ENCODE measurements around the gene KDM2B.

KDM2B gene

DNA sequence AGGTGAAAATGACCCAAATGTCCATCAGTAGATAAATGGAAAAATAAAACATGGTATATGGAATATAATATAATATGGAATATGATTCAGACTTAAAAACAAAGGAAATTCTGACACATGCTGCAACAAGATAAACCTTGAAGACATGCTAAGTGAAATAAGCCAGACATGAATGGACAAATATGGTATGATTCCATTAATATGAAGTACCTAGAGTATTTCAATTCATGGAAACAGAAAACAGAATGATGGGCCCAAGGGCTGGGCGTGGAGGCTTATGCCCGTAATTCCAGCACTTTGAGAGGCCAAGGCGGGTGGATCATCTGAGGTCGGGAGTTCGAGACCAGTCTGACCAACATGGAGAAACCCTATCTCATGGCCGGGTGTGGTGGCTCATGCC is 22.8 kb upstream of the KDM2B start:
- no peak overlapping the region for H3K4me3 ChIP-seq (replicated peaks; ENCODE audit: low read depth, low read length)
- no peak for DNase-seq (ENCODE audit: extremely low read depth, low read depth)
- no peak for TF ChIP-seq CTCF (IDR thresholded peaks at IDR 0.05; ENCODE audit: low read depth, low read length, missing control alignments)

- no peak for DNase-seq (ENCODE audit: extremely low read depth, low read depth)
- TF ChIP-seq CTCF (IDR thresholded peaks at IDR 0.05; ENCODE audit: low read depth, low read length, missing control alignments) = no peak
- H3K4me3 ChIP-seq (replicated peaks; ENCODE audit: low read depth, low read length) = no peak overlapping the region
Measured at GRCh38 chr12:121602766-121603165, 21.9 kb upstream of the KDM2B start.

GRCh38 chr12:121600702-121601336 is 20.0 kb upstream of the KDM2B start:
- H3K4me3 ChIP-seq (replicated peaks; ENCODE audit: low read depth, low read length) = no peak overlapping the region
- no peak for TF ChIP-seq CTCF (IDR thresholded peaks at IDR 0.05; ENCODE audit: low read depth, low read length, missing control alignments)
- no peak for DNase-seq (ENCODE audit: extremely low read depth, low read depth)

DNA sequence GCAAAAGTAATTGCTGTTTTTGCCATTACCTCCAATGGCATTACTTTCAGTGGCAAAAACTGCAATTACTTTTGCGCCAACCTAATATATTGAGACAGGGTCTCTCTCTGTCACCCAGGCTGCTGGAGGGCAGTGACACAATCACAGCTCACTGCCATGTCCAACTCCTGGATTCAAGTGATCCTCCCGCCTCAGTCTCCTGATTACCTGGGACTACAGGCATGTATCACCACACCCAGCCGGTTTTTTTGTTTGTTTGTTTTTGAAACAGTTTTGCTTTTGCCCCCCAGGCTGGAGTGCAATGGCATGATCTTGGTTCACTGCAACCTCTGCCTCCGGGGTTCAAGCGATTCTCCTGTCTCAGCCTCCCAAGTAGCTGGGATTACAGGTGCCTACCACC is 15.7 kb upstream of the KDM2B start:
- H3K4me3 ChIP-seq (replicated peaks; ENCODE audit: low read depth, low read length) = no peak overlapping the region
- TF ChIP-seq CTCF (IDR thresholded peaks at IDR 0.05; ENCODE audit: low read depth, low read length, missing control alignments) = no peak
- no peak for DNase-seq (ENCODE audit: extremely low read depth, low read depth)

DNA sequence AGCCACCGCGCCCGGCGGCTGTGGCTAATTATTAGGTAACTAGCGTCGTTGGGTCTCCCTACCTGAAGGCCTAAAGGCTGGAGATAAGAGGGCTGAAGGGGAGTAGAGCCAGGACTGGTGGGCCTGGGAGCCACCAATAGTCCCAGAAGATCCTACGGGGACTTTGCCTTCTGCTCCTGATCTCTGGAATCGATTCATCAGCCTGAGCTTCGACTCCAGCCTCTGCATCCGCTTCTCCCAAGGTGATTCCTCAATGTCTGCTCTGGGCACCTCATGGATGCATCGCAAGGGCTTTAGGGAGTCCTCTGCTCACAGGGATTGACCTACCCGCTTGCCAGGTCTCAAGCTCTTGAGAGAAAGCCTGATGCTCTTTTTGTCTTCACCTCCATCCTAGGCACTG is 14.7 kb upstream of the KDM2B start:
- no peak for TF ChIP-seq CTCF (IDR thresholded peaks at IDR 0.05; ENCODE audit: low read depth, low read length, missing control alignments)
- no peak for DNase-seq (ENCODE audit: extremely low read depth, low read depth)
- H3K4me3 ChIP-seq (replicated peaks; ENCODE audit: low read depth, low read length) = no peak overlapping the region

DNA sequence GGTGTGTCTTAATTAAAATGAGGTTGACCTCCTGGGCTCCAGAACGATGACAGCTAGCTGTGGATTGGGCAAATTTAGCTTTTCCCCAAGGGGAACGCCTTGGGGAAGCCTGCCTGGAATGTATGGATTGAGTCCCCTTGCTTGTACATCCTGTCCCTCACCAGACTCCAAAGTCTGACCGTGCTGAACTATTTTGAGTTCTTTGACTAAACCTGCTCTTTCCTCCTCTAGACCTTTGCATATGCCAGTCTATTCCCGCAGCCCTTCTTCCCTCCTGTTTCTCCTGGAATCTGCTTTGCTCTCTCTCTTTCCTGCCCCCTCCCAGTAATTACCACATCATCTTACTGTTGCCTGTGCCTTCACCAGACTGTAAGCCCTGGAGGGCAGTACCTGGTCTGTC is 11.5 kb upstream of the KDM2B start:
- H3K4me3 ChIP-seq (replicated peaks; ENCODE audit: low read depth, low read length) = no peak overlapping the region
- DNase-seq (ENCODE audit: extremely low read depth, low read depth) = no peak
- no peak for TF ChIP-seq CTCF (IDR thresholded peaks at IDR 0.05; ENCODE audit: low read depth, low read length, missing control alignments)
